NCI-H1436 treated with DMSO at 0.1 percent for 48 hours (cell line): Measurements from ENCODE around the gene TMEM61.
A peak's percentile ranks its signal among the peaks of the same experiment; 100 is the strongest.
"Not testable (repeated sequence)": the region's sequence is repeated elsewhere in the genome, so short reads cannot be mapped to it uniquely, and the experiment has no call there.

ENCODE experiments used
- DNase-seq: peaks from one replicate; lab custom pipeline; 2025; lab: John Stamatoyannopoulos, UW

The TMEM61 gene

GRCh38 chr1:55001311-55001710 lies 20.9 kb downstream of the TMEM61 start:
- no peak for DNase-seq

- DNase-seq, result no peak
These were observed 22.3 kb downstream of the TMEM61 start for GRCh38 chr1:55002686-55003085.

GRCh38 chr1:55005351-55006140 lies 25.1 kb downstream of the TMEM61 start:
- DNase-seq, result no peak

DNA sequence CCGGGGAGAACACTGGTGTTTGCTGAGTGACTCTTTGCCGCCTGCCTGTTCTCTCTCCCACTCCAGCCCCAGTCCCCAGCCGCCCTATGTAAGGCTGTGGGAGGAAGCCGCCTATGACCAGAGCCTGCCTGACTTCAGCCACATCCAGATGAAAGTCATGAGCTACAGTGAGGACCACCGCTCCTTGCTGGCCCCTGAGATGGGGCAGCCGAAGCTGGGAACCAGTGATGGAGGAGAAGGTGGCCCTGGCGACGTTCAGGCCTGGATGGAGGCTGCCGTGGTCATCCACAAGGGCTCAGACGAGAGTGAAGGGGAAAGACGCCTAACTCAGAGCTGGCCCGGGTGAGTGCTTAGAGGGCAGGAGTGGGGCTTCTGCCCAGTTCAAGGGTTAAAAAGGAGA lies 26.5 kb downstream of the TMEM61 start:
- DNase-seq, result no peak

GRCh38 chr1:55007625-55008024 lies 27.2 kb downstream of the TMEM61 start:
- no peak for DNase-seq

- no peak for DNase-seq
These were observed 29.9 kb downstream of the TMEM61 start for GRCh38 chr1:55010194-55010886.

GRCh38 chr1:55010887-55011217 lies 30.4 kb downstream of the TMEM61 start:
- no peak for DNase-seq

- DNase-seq, result peak; percentile 30
These were observed 32.2 kb downstream of the TMEM61 start for GRCh38 chr1:55012661-55013060.

- no peak for DNase-seq
These were observed 34.7 kb downstream of the TMEM61 start for GRCh38 chr1:55015123-55015522.

DNA sequence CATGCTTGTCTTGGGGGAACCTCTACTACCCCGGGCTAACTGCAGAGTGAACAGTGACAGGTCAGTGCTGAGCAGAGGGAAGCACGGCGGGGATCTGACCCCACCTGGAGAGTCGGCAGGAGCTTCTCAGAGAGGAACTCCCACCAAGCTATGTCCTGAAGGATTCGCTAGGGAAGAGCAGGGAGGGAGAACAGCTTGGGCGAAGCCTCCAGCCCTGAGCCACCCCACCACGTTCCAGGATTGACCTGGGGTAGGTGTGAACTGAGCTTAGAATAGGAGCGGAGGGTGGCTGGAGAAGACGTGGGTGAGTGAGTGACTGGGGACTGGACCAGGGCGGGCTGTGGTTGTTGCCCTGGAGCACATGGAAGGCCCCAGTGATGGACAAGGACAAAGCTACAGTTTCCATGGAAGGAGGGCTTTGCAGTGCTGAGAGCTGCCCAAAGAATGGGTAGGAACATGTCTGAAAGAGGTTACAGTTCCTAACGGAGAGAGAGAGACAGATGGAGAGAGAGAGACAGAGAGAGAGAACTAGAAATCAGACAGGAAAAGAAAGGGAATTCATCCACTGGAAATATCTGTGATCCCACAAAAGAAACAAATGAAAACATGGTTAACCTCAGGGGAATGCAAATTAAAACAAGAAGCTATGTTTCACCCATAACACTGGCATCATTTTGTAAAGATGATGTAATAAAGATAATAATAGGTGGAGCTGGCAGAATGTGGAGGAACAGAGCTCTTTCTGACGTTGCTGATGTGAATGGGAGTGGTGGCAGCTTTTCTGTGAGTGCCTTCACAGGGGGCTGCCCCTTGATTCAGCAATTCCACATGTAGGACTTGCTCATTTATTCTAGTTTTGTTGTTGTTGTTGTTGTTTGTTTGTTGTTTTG lies 35.5 kb downstream of the TMEM61 start:
- DNase-seq, result no peak

DNA sequence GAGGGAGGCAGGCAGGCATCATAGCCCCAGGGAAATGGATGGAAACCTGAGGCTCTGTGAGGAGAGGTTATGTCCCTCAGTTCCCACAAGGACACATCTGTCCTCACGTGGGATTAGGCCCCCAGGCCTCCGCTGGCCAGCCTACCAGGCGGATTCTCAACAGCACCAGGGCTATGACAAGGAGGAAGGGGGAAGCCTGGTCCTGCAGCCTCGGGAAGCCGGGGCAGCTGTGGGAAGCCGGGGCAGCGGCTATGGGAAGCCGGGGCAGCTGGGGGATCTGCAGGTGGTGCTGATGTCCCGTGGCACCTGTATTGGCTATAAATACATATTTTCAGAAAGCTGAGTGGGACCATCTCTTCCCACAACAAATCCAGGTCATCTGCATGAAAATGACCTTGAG lies 38.0 kb downstream of the TMEM61 start:
- no peak for DNase-seq

DNA sequence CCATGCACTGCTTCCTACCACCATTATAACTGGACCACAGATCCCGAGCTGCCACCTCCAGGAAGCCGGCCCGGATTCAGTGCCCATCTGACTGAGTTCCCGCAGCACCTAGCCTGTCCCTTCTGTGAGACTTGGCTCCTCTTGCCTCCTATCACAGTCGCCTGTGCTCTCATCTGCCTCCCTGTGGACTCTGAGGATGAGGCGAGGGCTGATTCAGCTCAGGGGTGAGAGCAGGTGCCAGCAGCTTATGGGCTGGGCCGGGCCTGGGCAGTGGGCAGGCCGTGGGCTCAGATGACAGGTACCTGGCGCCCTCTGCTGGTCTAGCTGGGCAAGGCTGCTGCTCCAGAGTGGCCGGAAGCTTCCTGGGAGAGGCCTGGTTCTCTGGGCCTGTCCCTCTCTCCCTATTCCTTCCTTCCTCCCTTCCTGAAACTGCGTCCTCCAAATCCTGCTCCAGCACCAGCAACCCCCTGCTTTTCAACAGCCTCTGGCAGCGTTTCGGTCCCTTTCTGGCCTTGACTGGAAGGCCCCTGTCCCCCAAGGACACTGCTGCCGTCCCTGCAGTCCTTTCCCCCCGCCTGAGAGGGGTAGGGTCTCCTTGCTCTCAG lies 41.6 kb downstream of the TMEM61 start:
- DNase-seq, result peak; percentile 67

- DNase-seq, result not testable (repeated sequence)
These were observed 43.7 kb downstream of the TMEM61 start for GRCh38 chr1:55024163-55024562.

- not testable (repeated sequence) for DNase-seq
These were observed 46.3 kb downstream of the TMEM61 start for GRCh38 chr1:55026682-55027081.

- DNase-seq, result not testable (repeated sequence)
These were observed 50.7 kb downstream of the TMEM61 start for GRCh38 chr1:55031098-55031497.

- no peak for DNase-seq
These were observed 52.8 kb downstream of the TMEM61 start for GRCh38 chr1:55033265-55033614.

DNA sequence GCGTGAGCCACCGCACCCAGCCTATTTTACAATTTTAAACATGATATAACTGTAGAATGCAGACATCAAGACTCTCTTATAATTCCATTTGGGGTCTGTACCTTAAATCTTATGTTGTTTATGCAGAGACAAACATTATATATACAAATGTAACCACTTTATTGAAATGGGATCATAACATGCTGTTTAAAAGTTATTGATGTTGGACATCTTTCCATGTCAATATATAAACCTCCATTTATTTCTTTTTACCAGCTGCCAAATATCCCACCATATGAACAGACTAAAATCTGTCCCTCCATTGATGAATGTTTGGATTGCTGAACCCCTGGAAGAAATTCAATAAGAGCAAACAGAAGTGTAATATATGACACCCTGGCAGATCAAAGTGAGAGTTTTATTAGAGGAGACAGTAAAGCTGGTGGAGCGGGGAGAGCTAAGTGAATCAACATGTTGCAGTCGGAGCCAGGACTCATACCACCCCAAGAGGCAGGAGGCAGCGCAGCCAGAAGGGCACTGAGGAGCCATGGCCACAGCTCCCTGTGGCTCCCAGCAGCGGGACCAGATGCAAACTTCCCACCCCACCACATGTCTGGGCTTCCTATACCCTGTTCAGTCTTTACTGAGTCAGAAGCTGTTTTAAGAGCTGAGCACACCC lies 54.2 kb downstream of the TMEM61 start:
- DNase-seq, result no peak

DNA sequence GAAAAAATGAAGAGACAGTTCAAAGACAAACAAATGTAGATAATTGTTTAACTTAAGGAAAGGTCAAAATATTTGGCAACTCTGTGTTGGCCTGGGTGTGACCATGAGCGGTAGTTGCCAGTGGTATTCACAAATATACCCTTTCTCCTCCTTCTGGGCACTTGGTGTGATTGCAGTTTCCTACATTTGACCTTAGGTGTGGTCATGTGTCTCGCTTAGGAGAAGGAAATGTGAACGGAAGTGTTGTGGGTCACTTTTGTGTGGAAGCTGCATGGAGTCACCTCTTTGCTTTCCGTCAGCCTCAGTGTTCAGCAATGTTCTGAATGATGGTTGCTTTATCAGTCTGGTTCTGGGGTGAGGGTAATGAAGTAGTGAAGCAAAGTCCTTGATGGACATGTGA lies 55.5 kb downstream of the TMEM61 start:
- DNase-seq, result no peak

- no peak for DNase-seq
These were observed 57.5 kb downstream of the TMEM61 start for GRCh38 chr1:55037733-55038551.

DNA sequence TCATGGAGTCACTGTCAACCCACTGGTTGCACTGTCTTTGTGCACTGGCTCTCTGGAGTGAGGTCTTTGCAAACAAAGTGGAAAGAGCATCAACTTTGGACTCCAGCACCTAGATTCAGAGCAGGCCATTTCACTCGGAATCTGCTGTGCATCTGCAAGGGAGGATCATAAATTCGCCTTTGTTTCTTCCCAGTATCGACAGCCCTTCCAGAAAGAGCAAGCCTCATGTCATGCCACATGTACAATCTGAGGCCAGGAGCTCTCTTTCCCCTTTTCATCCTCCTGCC lies 58.1 kb downstream of the TMEM61 start:
- no peak for DNase-seq

GRCh38 chr1:55038974-55039341 lies 58.5 kb downstream of the TMEM61 start:
- no peak for DNase-seq
